Neural cell (in vitro differentiated cells): ENCODE measurements around the gene KLK4. TPM values are rescaled to one million over a fixed set of nuclear protein-coding genes. Genes with fewer than 3 reads are reported as not detected.

Experiments used
- H2AFZ ChIP-seq: fragments of 200-600, 300-800 bp; sonication (generic), shearing (Covaris generic); 2 replicates; pipeline ENCODE4 v1.6.0; 2014; ENCODE audit warnings: low read depth, mild to moderate bottlenecking, antibody characterized with exemption, low read length, moderate library complexity
- H3F3A ChIP-seq: fragments of 200-600 bp; shearing (Covaris generic); 2 replicates; pipeline ENCODE4 v1.6.1; 2016; ENCODE audit warnings: mild to moderate bottlenecking, moderate library complexity, mixed read lengths, antibody characterized with exemption, low read length; ENCODE audit not compliant: insufficient read depth, poor library complexity, severe bottlenecking
- H3K27ac ChIP-seq: fragments of 200-600, 300-800 bp; sonication (generic), shearing (Covaris generic); 2 replicates; pipeline ENCODE4 v1.5.1; 2014; ENCODE audit warnings: mild to moderate bottlenecking, low read length, moderate library complexity
- H3K27me3 ChIP-seq: fragments of 300-800, 200-600 bp; sonication (generic), shearing (Covaris generic); 2 replicates; pipeline ENCODE4 v1.6.0; 2014; ENCODE audit warnings: mild to moderate bottlenecking, low read depth, low read length, moderate library complexity; ENCODE audit not compliant: insufficient read depth
- H3K36me3 ChIP-seq: fragments of 300-800, 200-600 bp; sonication (generic), shearing (Covaris generic); 2 replicates; pipeline ENCODE4 v1.5.1; 2014; ENCODE audit warnings: mild to moderate bottlenecking, antibody characterized with exemption, low read length, moderate library complexity; ENCODE audit not compliant: insufficient read depth
- H3K4me2 ChIP-seq: fragments of 300-800, 200-600 bp; sonication (generic), shearing (Covaris generic); 2 replicates; pipeline ENCODE4 v1.6.0; 2014; ENCODE audit warnings: mild to moderate bottlenecking, low read length
- H3K4me3 ChIP-seq: fragments of 300-800, 200-600 bp; sonication (generic), shearing (Covaris generic); 2 replicates; pipeline ENCODE4 v1.5.1; 2014; ENCODE audit warnings: mild to moderate bottlenecking, low read length, moderate library complexity
- H3K79me2 ChIP-seq: fragments of 200-600 bp; shearing (Covaris generic); replicated peaks from 2 replicates; pipeline ENCODE4 v1.6.0; 2014; ENCODE audit warnings: mild to moderate bottlenecking, low read length, moderate library complexity; ENCODE audit not compliant: insufficient read depth
- H3K9ac ChIP-seq: fragments of 300-800, 200-600 bp; sonication (generic), shearing (Covaris generic); 2 replicates; pipeline ENCODE4 v1.6.1; 2016; ENCODE audit warnings: mild to moderate bottlenecking, low read length, mixed read lengths
- H3K9me2 ChIP-seq: fragments of 200-600 bp; shearing (Covaris generic); 2 replicates; pipeline ENCODE4 v1.6.1; 2016; ENCODE audit warnings: mild to moderate bottlenecking, low read length, mixed read lengths; ENCODE audit not compliant: insufficient read depth
- H3K9me3 ChIP-seq: fragments of 200-600, 300-800 bp; sonication (generic), shearing (Covaris generic); 2 replicates; pipeline ENCODE4 v1.6.1; 2016; ENCODE audit warnings: mild to moderate bottlenecking, mixed run types, low read length, moderate library complexity, mixed read lengths
- H4K20me1 ChIP-seq: fragments of 200-600 bp; shearing (Covaris generic); 2 replicates; pipeline ENCODE4 v1.6.1; 2016; ENCODE audit warnings: mild to moderate bottlenecking, mixed run types; ENCODE audit not compliant: insufficient read depth
- CTCF ChIP-seq: fragments of 450-650 bp; IDR thresholded peaks from 2 replicates; pipeline ENCODE4 v1.5.1; 2014; ENCODE audit warnings: antibody characterized with exemption, mild to moderate bottlenecking, moderate library complexity; ENCODE audit not compliant: poor library complexity, severe bottlenecking
- EP300 ChIP-seq: fragments of 450-650 bp; conservative IDR thresholded peaks from 2 replicates; pipeline ENCODE4 v1.6.1; 2014; ENCODE audit warnings: antibody characterized with exemption, mild to moderate bottlenecking, moderate library complexity; ENCODE audit not compliant: poor library complexity, severe bottlenecking
- EZH2 ChIP-seq: fragments of 200-600, 300-800 bp; shearing (Covaris generic), sonication (generic); IDR thresholded peaks from 2 replicates; pipeline ENCODE4 v1.6.1; 2014; ENCODE audit warnings: antibody characterized with exemption, low read length, borderline replicate concordance, mild to moderate bottlenecking; ENCODE audit not compliant: insufficient read depth, poor library complexity, severe bottlenecking
- MXI1 ChIP-seq: fragments of 450-650 bp; conservative IDR thresholded peaks from 2 replicates; pipeline ENCODE4 v1.6.1; 2014; ENCODE audit warnings: antibody characterized with exemption, mild to moderate bottlenecking; ENCODE audit not compliant: poor library complexity, severe bottlenecking
- POLR2AphosphoS5 ChIP-seq: IDR thresholded peaks from 2 replicates; pipeline ENCODE4 v1.6.1; 2012
- RAD21 ChIP-seq: fragments of 450-650 bp; conservative IDR thresholded peaks from 2 replicates; pipeline ENCODE4 v1.6.1; 2014; ENCODE audit warnings: antibody characterized with exemption, mild to moderate bottlenecking, moderate library complexity
- REST ChIP-seq: IDR thresholded peaks from 2 replicates; pipeline ENCODE4 v1.6.1; 2012; ENCODE audit warnings: borderline replicate concordance
- SMC3 ChIP-seq: fragments of 450-650 bp; conservative IDR thresholded peaks from 2 replicates; pipeline ENCODE4 v1.6.1; 2014; ENCODE audit warnings: antibody characterized with exemption, mild to moderate bottlenecking, moderate library complexity; ENCODE audit not compliant: poor library complexity
- TAF1 ChIP-seq: IDR thresholded peaks from 2 replicates; pipeline ENCODE4 v1.6.1; 2012; ENCODE audit warnings: low read depth
- polyA plus RNA-seq: library from polyadenylated mRNA; depleted of rRNA; stranded (reverse); fragments of >200 nt; gene quantifications from 2 replicates; pipeline ENCODE4 v1.2.3, GENCODE V29; 2014

KLK4 gene
- polyA plus RNA-seq, 1 donor from 2014 or later = not detected

- TF ChIP-seq CTCF (no peak), EZH2 (no peak), TAF1 (no peak), POLR2AphosphoS5 (no peak), SMC3 (no peak)
- H3K4me3 ChIP-seq = no peak overlapping the region
- no peak overlapping the region for H3K9ac ChIP-seq
These were observed 21.6 kb downstream of the KLK4 start for GRCh38 chr19:50889638-50890037.

GRCh38 chr19:50882188-50882587, 29.0 kb downstream of the KLK4 start:
- Histone ChIP-seq H3K4me3 (no peak overlapping the region), H3K9me3 (no peaks in the 10 kb centered on the region), H3K9ac (no peak overlapping the region), H3F3A (no peaks in the 10 kb centered on the region), H3K9me2 (no peaks in the 10 kb centered on the region), H2AFZ (no peak overlapping the region), H3K27ac (no peak overlapping the region), H3K36me3 (no peaks in the 10 kb centered on the region), H3K27me3 (no peaks in the 10 kb centered on the region), H3K4me2 (no peak overlapping the region), H4K20me1 (no peaks in the 10 kb centered on the region), H3K79me2 (no peaks in the 10 kb centered on the region)
- TF ChIP-seq EP300 = no peak
- TF ChIP-seq MXI1 = no peak
- TF ChIP-seq CTCF = no peak
- no peak for TF ChIP-seq POLR2AphosphoS5
- no peak for TF ChIP-seq EZH2
- no peak for TF ChIP-seq RAD21
- TF ChIP-seq SMC3 = no peak
- TF ChIP-seq TAF1 = no peak
- TF ChIP-seq REST = no peak

More at GRCh38 chr19:50889638-50890037, 21.6 kb downstream of the KLK4 start:
- Histone ChIP-seq H3K27me3 (no peaks in the 10 kb centered on the region), H3F3A (no peaks in the 10 kb centered on the region), H3K4me2 (no peak overlapping the region), H3K27ac (no peak overlapping the region), H3K9me2 (no peaks in the 10 kb centered on the region), H3K9me3 (no peaks in the 10 kb centered on the region), H3K36me3 (no peaks in the 10 kb centered on the region), H3K79me2 (no peaks in the 10 kb centered on the region), H4K20me1 (no peaks in the 10 kb centered on the region), H2AFZ (no peak overlapping the region)
